HG03066 (cell line): ENCODE measurements around the gene NEK4.
"Not testable (repeated sequence)": the region's sequence is repeated elsewhere in the genome, so short reads cannot be mapped to it uniquely, and the experiment has no call there.

Experiments
- ATAC-seq: cut with Tn5 transposase; IDR thresholded peaks from one replicate; pipeline ENCODE4 v1.9.1; 2021; ENCODE audit warnings: low read depth; ENCODE audit not compliant: unreplicated experiment

Gene NEK4

DNA sequence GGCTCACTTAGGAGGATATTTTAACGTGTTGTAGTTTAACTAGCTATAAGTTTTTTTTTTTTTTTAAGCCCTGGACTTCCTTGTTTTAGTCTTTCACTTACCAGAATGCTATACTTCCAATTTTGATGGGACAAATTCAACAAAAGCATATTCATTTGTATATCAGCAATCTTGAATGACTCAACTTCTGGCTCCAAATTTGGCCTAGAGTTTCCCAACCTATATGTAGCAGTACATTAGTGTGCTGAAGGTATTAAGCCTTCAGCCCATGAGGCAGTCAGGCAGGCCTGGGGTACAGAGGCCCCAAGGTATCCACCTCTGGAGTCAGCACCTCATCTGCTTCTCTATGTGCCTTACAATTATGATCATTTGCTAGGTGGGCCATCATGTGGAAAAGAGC lies 90.9 kb downstream of the NEK4 start:
- ATAC-seq = no peak

DNA sequence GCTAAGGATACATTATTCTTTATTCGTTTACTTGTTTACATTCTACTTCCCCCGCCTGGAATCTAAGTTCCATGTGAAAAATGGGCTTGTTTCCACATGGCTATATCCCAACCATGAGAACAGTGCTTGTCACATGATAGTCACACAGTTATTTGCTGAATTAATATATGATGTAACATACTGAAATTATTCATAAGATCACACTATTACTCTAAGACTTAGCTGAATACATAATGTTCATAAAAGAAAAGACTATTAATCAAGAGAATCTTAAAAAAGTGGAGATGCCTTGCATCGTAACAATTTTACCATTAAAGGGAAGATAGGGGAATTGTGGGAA lies 91.6 kb downstream of the NEK4 start:
- ATAC-seq = no peak

DNA sequence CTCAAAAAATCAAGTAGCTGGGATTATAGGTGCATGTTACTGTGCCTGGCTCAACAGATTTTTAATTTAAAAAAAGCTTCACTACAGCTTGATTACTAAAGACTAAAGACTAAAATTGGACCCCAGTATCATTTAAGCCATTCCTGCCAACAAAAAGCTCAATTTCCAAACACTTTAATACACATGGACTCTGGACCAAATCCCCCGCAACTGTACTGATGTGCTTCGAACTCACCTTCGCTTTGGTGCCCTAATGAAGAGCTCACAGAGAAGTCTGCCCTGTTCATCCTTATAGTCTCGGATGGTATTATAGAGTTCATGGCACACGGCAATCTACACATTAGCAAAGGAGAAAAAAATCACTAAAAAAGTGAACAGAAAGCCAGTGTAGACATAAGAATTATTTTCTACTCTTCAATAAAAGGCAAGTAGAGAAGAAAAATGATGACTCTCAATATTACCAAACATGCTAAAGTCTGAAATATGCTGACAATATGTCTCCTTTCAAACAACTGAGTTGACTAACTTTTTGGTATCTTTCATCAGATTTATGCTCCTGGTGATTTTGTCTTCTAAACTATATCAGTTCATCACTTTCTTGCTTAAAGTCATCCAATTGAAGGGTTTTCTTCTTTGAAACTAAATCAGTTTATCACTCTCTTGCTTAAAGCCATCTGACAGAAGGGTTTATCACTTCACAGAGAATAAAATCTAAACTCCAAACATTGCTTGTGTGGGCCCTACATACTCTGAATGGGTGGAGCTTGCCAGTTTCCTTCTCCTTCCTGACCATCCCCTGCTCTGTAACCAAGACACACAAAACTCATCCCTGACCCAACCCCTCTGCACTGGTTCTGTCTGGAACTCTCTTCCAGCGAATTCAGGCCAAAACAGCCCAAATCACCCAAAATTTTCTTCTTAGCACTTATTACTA lies 92.2 kb downstream of the NEK4 start:
- no peak for ATAC-seq

DNA sequence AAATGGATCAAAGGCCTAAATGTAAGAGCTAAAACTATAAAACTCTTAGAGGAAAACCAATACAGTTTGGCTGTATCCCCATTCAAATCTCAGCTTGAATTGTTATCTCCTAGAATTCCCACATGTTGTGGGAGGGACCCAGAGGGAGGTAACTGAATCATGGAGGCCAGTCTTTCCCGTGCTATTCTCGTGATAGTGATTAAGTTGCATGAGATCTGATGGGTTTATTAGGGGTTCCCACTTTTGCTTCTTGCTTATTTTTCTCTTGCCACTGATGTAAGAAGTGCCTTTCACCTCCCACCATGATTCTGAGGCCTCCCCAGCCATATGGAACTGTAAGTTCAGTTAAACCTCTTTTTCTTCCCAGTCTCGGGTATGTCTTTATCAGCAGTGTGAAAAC lies 94.5 kb downstream of the NEK4 start:
- not testable (repeated sequence) for ATAC-seq

DNA sequence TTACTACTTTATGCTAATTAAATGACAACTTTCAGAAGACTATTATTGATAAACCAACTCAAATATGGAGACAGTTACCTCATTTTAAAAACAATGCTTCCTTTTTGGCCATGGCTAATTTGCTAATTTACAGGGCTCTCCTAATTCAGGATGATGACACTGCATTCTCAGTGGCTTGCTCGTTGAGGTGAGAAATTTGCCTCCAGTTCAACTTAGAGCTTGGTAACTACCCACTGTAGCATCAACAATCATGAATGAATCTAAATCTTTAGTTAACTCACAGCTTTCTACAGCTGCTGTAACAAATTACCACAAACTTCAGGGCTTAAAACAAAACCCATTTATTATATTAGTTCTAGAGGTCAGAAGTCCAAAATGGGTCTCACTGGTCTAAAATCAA lies 99.1 kb downstream of the NEK4 start:
- ATAC-seq = no peak

DNA sequence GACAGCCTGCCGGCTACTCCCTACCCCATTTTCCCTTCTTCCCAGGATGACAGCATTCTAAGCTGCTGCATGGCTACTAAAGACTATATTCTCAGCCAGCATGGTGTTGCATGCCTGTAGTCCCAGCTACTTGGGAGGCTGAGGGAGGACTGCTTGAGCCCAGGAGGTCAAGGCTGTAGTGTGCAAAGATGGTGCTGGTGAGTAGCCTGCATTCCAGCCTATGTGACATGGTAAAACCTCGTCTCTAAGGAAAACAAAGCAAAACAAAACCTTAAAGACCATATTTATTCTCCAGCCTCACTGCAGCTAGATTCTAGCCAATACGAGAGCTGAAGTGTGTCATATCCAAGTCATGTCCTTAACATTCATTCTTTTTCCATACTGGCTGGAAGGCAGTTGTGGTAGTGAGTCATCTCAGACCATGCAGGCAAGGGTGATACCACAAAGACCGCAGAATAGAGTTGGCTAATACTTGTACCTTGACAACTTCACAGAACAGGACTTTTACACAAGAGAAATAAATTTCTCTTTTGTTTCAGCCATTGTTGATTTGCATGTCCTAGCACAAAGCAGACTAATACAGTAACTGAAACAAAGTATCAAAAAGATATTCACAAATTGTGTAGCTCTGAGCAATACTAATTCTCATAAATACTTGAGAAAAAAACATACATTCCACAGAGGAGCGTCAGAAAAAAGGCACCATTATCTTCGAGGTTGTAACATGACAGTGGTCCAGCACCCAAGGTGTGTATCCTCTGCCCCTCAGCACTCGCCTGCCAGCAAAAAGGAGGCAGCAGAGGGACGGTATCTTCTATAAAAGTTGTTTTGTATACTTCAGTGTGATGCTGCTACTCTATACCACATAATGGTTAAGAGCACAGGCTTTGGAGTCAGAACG lies 99.9 kb downstream of the NEK4 start:
- ATAC-seq = peak; percentile 79

- no peak for ATAC-seq
These were observed 107.6 kb downstream of the NEK4 start for GRCh38 chr3:52663098-52663497.

- no peak for ATAC-seq
These were observed 110.7 kb downstream of the NEK4 start for GRCh38 chr3:52660046-52660445.
